ENCODE measurements around the gene EPG5.
"Not testable (repeated sequence)": the region's sequence is repeated elsewhere in the genome, so short reads cannot be mapped to it uniquely, and the experiment has no call there.

EPG5 gene

DNA sequence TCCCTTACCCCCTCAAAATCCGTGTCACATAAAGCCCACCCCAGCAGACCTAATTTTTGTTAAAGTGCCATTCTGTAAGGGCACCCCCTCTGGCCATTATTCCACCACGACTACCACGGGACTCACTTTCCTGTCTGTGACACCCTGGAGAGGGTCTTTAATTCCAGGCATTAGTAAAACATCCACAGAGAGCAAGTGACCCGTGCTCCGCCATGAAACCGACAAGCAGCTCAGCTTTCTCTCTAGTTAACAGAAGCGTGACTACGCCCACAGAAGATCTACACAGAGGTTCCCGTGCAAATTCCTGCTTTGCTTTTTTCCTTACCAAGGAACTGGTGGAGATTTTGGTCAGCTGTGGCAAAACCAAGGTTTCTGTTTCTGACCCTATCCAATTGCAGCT, 137.3 kb downstream of the EPG5 start:
- no peaks in the 10 kb centered on the region; a peak in 1 of 22 replicates for H3K9me3 ChIP-seq (replicated peaks in 1 of 11)
- no peak overlapping the region; a peak in 2 of 22 replicates for H3K27ac ChIP-seq
- peaks cover 51 to 62% (median 53%) of the 10 kb centered on the region in 10 experiments for H3K4me1 ChIP-seq
- no peak overlapping the region for H3K4me3 ChIP-seq
- H3K4me2 ChIP-seq, result peak overlapping the region; percentile 80 to 97 (median 91)
- no peaks in the 10 kb centered on the region for H3K36me3 ChIP-seq
- H3K9ac ChIP-seq, result no peak overlapping the region; a peak in 1 of 22 replicates
- no peaks in the 10 kb centered on the region for H3K27me3 ChIP-seq
- no peak for TF ChIP-seq Cebpa-rat (IDR thresholded peaks at IDR 0.05)
- H4K20me1 ChIP-seq, result peaks cover 0 to 6% (median 0%) of the 10 kb centered on the region in 11 experiments; a peak in 4 of 22 replicates

DNA sequence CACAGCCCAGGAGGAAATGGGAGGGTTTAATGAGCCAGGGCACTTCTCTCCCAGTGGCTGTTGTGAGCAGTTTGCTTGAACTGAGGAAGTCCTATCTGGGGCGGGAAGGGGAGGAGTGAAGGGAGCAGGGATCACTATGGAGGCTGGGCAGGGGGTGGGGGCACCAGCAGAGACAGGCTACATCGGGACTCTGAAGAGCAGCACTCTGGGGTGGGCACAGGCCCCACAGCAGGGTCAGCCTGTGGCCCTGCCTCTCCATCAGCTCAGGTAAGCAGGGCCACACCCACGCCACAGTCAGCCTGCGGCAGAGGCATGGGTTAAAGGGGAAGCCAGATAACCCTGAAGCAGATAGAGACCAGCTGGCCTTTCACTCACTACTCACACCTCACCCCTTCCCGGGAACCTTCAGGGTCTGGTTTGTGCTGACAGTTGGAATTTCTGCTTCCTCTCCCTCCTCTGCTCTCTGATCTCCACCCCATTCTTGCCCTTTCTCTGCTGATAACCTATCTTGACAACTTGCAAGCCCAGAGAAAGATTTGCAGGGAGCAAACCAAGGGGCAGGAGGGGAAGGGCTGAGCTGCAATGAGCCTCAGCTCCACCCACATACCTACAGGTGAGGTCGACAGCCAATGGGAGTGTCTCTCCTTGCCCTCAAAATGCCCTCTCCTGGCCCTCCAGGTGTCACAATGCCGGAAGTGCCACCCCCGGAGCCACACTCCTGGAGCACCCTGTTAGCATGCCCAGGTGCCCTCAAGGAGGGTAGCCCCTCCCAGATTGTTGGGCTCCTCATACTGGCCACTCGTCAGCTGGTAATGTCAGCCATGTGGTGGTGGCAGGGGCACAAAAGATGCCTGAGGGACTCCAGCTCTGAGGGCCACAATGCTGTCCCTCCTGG, 138.0 kb downstream of the EPG5 start:
- H3K36me3 ChIP-seq, result no peaks in the 10 kb centered on the region
- H3K27ac ChIP-seq, result peak overlapping the region in 9 of 11 experiments; percentile 16 to 83 (median 80); a peak in 16 of 22 replicates
- H3K27me3 ChIP-seq, result no peaks in the 10 kb centered on the region
- no peak for TF ChIP-seq Cebpa-rat (IDR thresholded peaks at IDR 0.05)
- peak overlapping the region; percentile 80 to 97 (median 91) for H3K4me2 ChIP-seq
- H3K4me1 ChIP-seq, result peaks cover 51 to 65% (median 60%) of the 10 kb centered on the region in 10 experiments
- H3K4me3 ChIP-seq, result peak overlapping the region in 6 of 10 experiments; percentile 20 to 44 (median 35); a peak in 10 of 20 replicates
- peaks cover 0 to 5% (median under 1%) of the 10 kb centered on the region in 11 experiments; a peak in 8 of 22 replicates for H3K9me3 ChIP-seq (replicated peaks in 1 of 11)
- H4K20me1 ChIP-seq, result peaks cover 0 to 6% (median 0%) of the 10 kb centered on the region in 11 experiments; a peak in 2 of 22 replicates
- peak overlapping the region in 9 of 11 experiments; percentile 23 to 74 (median 68); a peak in 11 of 22 replicates for H3K9ac ChIP-seq

DNA sequence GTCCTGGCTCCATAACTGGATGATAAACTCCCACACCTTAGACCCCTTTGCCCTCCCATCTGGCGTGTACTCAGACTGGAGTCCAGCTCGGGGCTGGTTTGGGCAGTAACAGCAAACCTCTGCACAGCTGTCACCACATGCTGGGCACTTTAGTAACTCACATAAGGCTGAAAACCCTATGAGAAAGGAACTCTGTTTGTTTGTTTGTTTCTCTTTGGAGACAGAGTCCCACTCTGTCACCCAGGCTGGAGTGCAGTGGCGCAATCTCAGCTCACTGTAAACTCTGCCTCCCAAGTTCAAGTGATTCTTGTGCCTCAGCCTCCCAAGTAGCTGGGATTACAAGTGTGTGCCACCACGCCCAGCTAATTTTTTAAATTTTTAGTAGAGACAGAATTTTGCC, 140.4 kb downstream of the EPG5 start:
- not testable (repeated sequence) for H3K36me3 ChIP-seq, H3K27me3 ChIP-seq, H4K20me1 ChIP-seq, H3K4me3 ChIP-seq
- Histone ChIP-seq H3K9me3 (replicated peaks in 1 of 11) (peaks cover 6 to 25% (median 18%) of the 10 kb centered on the region in 11 experiments; a peak in 19 of 22 replicates), H3K4me2 (peak overlapping the region; percentile 80 to 97 (median 91)), H3K4me1 (peaks cover 51 to 67% (median 63%) of the 10 kb centered on the region in 10 experiments), H3K27ac (peak overlapping the region in 9 of 11 experiments; percentile 77 to 85 (median 82); a peak in 17 of 22 replicates), H3K9ac (peak overlapping the region in 3 of 11 experiments; percentile 64 to 74 (median 72); a peak in 4 of 22 replicates)
- peak in 1 of 11 experiments; percentile 14; a peak in 1 of 22 replicates for TF ChIP-seq Cebpa-rat (IDR thresholded peaks at IDR 0.05)

DNA sequence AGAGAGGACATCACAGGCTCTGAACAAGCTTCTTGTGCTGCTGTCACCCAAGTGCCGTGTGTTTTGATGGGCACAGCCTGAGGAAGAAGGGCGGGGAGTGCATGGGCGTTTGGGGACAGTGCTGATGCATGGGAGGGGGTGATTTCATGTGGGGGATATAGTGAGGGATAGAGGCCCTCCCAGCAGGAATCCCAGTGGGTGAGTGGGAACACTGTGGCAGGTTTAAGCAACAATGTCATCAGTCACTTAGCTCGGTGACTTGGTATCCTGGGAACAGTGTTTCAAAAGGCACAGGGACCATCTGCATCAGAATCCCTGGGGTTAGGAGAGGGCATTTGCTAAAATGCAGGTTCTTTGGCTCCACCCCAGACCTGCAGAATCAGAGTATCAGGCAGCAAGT, 141.0 kb downstream of the EPG5 start:
- no peak for TF ChIP-seq Cebpa-rat (IDR thresholded peaks at IDR 0.05)
- Histone ChIP-seq H4K20me1 (peaks cover 0 to 6% (median 0%) of the 10 kb centered on the region in 11 experiments; a peak in 2 of 22 replicates), H3K4me1 (peaks cover 51 to 67% (median 63%) of the 10 kb centered on the region in 10 experiments), H3K4me2 (peak overlapping the region; percentile 80 to 97 (median 91)), H3K27me3 (no peaks in the 10 kb centered on the region), H3K4me3 (0 out of 20 replicates have a peak overlapping the region, but pooled peaks of 3 of the 10 experiments have one; percentile 12 to 25 (median 17)), H3K36me3 (no peaks in the 10 kb centered on the region), H3K9ac (peak overlapping the region in 6 of 11 experiments; percentile 9 to 54 (median 40); a peak in 6 of 22 replicates), H3K27ac (peak overlapping the region in 8 of 11 experiments; percentile 45 to 84 (median 78); a peak in 16 of 22 replicates), H3K9me3 (replicated peaks in 1 of 11) (peaks cover 7 to 29% (median 18%) of the 10 kb centered on the region in 11 experiments; a peak in 19 of 22 replicates)

- peak within 1 kb of the TSS in 4 of 10 experiments; percentile 12 to 27 (median 21); a peak in 1 of 20 replicates for H3K4me3 ChIP-seq
- H3K9me3 ChIP-seq (replicated peaks in 1 of 11), result peaks cover 7 to 31% (median 18%) of the 10 kb centered on the region in 11 experiments; a peak in 19 of 22 replicates
- H3K4me1 ChIP-seq, result peaks cover 52 to 67% (median 63%) of the 10 kb centered on the region in 10 experiments
- H3K36me3 ChIP-seq, result no peaks in the 10 kb centered on the region
- peak within 1 kb of the TSS in 6 of 11 experiments; percentile 9 to 54 (median 40); a peak in 7 of 22 replicates for H3K9ac ChIP-seq
- H4K20me1 ChIP-seq, result peaks cover 0 to 6% (median 0%) of the 10 kb centered on the region in 11 experiments; a peak in 2 of 22 replicates
- no peaks in the 10 kb centered on the region for H3K27me3 ChIP-seq
- peak within 1 kb of the TSS in 8 of 11 experiments; percentile 54 to 84 (median 80); a peak in 18 of 22 replicates for H3K27ac ChIP-seq
- no peak for TF ChIP-seq Cebpa-rat (IDR thresholded peaks at IDR 0.05)
- peak within 1 kb of the TSS; percentile 80 to 97 (median 91) for H3K4me2 ChIP-seq
These were observed 141.7 kb downstream of the EPG5 start, which contains the start of gene SIGLEC15 for GRCh38 chr18:45825258-45826044. SIGLEC15 (plus strand) TSS chr18:45825675; CDS start chr18:45825729, 54 bp downstream.

- Histone ChIP-seq H3K9me3 (replicated peaks in 1 of 11) (peaks cover 16 to 40% (median 21%) of the 10 kb centered on the region in 11 experiments), H3K4me3 (no peak overlapping the region), H3K36me3 (no peaks in the 10 kb centered on the region), H3K27me3 (no peaks in the 10 kb centered on the region), H3K27ac (no peak overlapping the region), H3K9ac (no peak overlapping the region), H3K4me2 (no peak overlapping the region), H4K20me1 (no peaks in the 10 kb centered on the region; a peak in 1 of 22 replicates), H3K4me1 (peaks cover 24 to 55% (median 40%) of the 10 kb centered on the region in 10 experiments)
- TF ChIP-seq Cebpa-rat (IDR thresholded peaks at IDR 0.05), result no peak
These were observed 145.4 kb downstream of the EPG5 start for GRCh38 chr18:45821711-45822110.

- TF ChIP-seq Cebpa-rat (IDR thresholded peaks at IDR 0.05), result no peak
- Histone ChIP-seq H3K27ac (no peak overlapping the region), H4K20me1 (no peaks in the 10 kb centered on the region; a peak in 1 of 22 replicates), H3K4me2 (no peak overlapping the region), H3K9me3 (replicated peaks in 1 of 11) (peaks cover 16 to 47% (median 26%) of the 10 kb centered on the region in 11 experiments), H3K4me1 (peaks cover 17 to 48% (median 33%) of the 10 kb centered on the region in 10 experiments), H3K27me3 (no peaks in the 10 kb centered on the region), H3K9ac (no peak overlapping the region), H3K4me3 (no peak overlapping the region), H3K36me3 (no peaks in the 10 kb centered on the region)
These were observed 146.1 kb downstream of the EPG5 start for GRCh38 chr18:45821026-45821425.

GRCh38 chr18:45820106-45820745, 146.9 kb downstream of the EPG5 start:
- H3K4me3 ChIP-seq, result no peak overlapping the region

DNA sequence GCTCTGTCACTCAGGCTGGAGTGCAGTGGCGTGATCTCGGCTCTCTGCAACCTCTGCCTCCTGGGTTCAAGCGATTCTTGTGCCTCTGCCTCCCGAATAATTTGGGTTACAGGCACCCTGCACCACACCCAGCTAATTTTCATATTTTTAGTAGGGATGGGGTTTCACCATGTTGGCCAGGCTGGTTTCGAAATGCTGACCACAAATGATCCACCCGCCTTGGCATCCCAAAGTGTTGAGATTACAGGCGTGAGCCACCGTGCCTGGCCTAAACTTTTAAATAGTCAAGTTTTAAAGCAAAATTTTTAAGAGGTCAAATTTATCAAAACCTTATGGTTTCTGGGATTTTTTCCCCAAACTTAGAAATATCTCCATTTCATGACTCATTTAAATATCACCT, 148.4 kb downstream of the EPG5 start:
- Histone ChIP-seq H3K4me1 (peaks cover 0 to 27% (median 18%) of the 10 kb centered on the region in 10 experiments; a peak in 17 of 20 replicates), H3K4me3 (peak overlapping the region in 1 of 10 experiments; percentile 43; a peak in 1 of 20 replicates), H3K4me2 (peak overlapping the region in 8 of 11 experiments; percentile 11 to 74 (median 60); a peak in 12 of 22 replicates), H3K9me3 (replicated peaks in 1 of 11) (peaks cover 12 to 41% (median 26%) of the 10 kb centered on the region in 11 experiments)
- not testable (repeated sequence) for H3K9ac ChIP-seq, H4K20me1 ChIP-seq, H3K36me3 ChIP-seq, H3K27ac ChIP-seq, H3K27me3 ChIP-seq

More at GRCh38 chr18:45820106-45820745, 146.9 kb downstream of the EPG5 start:
- H3K36me3 ChIP-seq, result no peaks in the 10 kb centered on the region
- no peak overlapping the region for H3K27ac ChIP-seq
- H3K4me1 ChIP-seq, result peaks cover 9 to 40% (median 25%) of the 10 kb centered on the region in 10 experiments
- no peak for TF ChIP-seq Cebpa-rat (IDR thresholded peaks at IDR 0.05)
- H3K9ac ChIP-seq, result no peak overlapping the region
- H3K27me3 ChIP-seq, result no peaks in the 10 kb centered on the region
- H3K4me2 ChIP-seq, result peak overlapping the region in 5 of 11 experiments; percentile 10 to 74 (median 65); a peak in 8 of 22 replicates
- peaks cover 16 to 50% (median 29%) of the 10 kb centered on the region in 11 experiments for H3K9me3 ChIP-seq (replicated peaks in 1 of 11)
- no peaks in the 10 kb centered on the region for H4K20me1 ChIP-seq

Measured in BLaER1 treated with 17β-estradiol and CSF1 and Interleukin-3, amounts not matched to agents 10 nM and 100 nM (cell line).